COLO829 (cell line): ENCODE measurements around the gene NIT1.
A peak's percentile ranks its signal among the peaks of the same experiment; 100 is the strongest.

Experiments used
- DNase-seq: peaks from one replicate; pipeline ENCODE4 v3.0.0; 2012; ENCODE audit warnings: low spot score

Gene NIT1

GRCh38 chr1:161157867-161158266 is 40.0 kb downstream of the NIT1 start:
- no peak for DNase-seq

- DNase-seq, result no peak
Measured at GRCh38 chr1:161158316-161159010, 40.6 kb downstream of the NIT1 start.

GRCh38 chr1:161159087-161159912 is 41.4 kb downstream of the NIT1 start, which contains the start of gene USP21:
Gene USP21, plus strand, starts transcription at chr1:161159500. Its CDS starts 1,141 bp downstream, at chr1:161160641.
- peak; percentile 99 for DNase-seq

GRCh38 chr1:161159913-161160243 is 42.0 kb downstream of the NIT1 start:
- no peak for DNase-seq

GRCh38 chr1:161160671-161161145 is 42.8 kb downstream of the NIT1 start:
- DNase-seq, result no peak

GRCh38 chr1:161161652-161162051 is 43.7 kb downstream of the NIT1 start:
- DNase-seq, result no peak

GRCh38 chr1:161162052-161162451 is 44.1 kb downstream of the NIT1 start:
- DNase-seq, result no peak

GRCh38 chr1:161162806-161163205 is 44.9 kb downstream of the NIT1 start:
- no peak for DNase-seq

GRCh38 chr1:161163793-161164192 is 45.9 kb downstream of the NIT1 start:
- no peak for DNase-seq

GRCh38 chr1:161164901-161165610 is 47.2 kb downstream of the NIT1 start:
- DNase-seq, result no peak

GRCh38 chr1:161165742-161166668 is 48.1 kb downstream of the NIT1 start, which contains the start of gene PPOX:
Gene PPOX, plus strand, starts transcription at chr1:161166426. Its CDS starts 422 bp downstream, at chr1:161166848.
- DNase-seq, result peak; percentile 96

GRCh38 chr1:161166669-161167548 is 49.0 kb downstream of the NIT1 start:
- DNase-seq, result no peak

- DNase-seq, result no peak
Measured at GRCh38 chr1:161168906-161169305, 51.0 kb downstream of the NIT1 start.
